A204.1 (cell line): ENCODE data around the gene SEC31A.
"Not testable (repeated sequence)": the region's sequence is repeated elsewhere in the genome, so short reads cannot be mapped to it uniquely, and the experiment has no call there.

ENCODE experiments used
- FAIRE-seq: peaks from 2 replicates; lab custom pipeline; 2012; peaks lifted over from hg19 to GRCh38; lab: Jason Lieb, UNC

The SEC31A gene

GRCh38 chr4:82891707-82892466, 934 bp upstream of the SEC31A start:
- no peak for FAIRE-seq

- FAIRE-seq = no peak
Observed at GRCh38 chr4:82890528-82890900, 439 bp downstream of the SEC31A start.

GRCh38 chr4:82889287-82889686, 1.7 kb downstream of the SEC31A start:
- no peak for FAIRE-seq

- FAIRE-seq = no peak
Observed at GRCh38 chr4:82886147-82886942, 4.6 kb downstream of the SEC31A start.

GRCh38 chr4:82885410-82885809, 5.5 kb downstream of the SEC31A start:
- FAIRE-seq = no peak

- FAIRE-seq = no peak
Observed at GRCh38 chr4:82868572-82868971, 22.4 kb downstream of the SEC31A start.

GRCh38 chr4:82866706-82867385, 24.1 kb downstream of the SEC31A start:
- FAIRE-seq = no peak

GRCh38 chr4:82866033-82866432, 24.9 kb downstream of the SEC31A start:
- not testable (repeated sequence) for FAIRE-seq

GRCh38 chr4:82865592-82865991, 25.4 kb downstream of the SEC31A start:
- no peak for FAIRE-seq

GRCh38 chr4:82864336-82864979, 26.5 kb downstream of the SEC31A start:
- FAIRE-seq = no peak

GRCh38 chr4:82861529-82861928, 29.4 kb downstream of the SEC31A start:
- FAIRE-seq = no peak

- not testable (repeated sequence) for FAIRE-seq
Observed at GRCh38 chr4:82860487-82860886, 30.5 kb downstream of the SEC31A start.

GRCh38 chr4:82852751-82853285, 38.1 kb downstream of the SEC31A start:
- no peak for FAIRE-seq

GRCh38 chr4:82851885-82852750, 38.8 kb downstream of the SEC31A start:
- FAIRE-seq = peak; percentile 77

- no peak for FAIRE-seq
Observed at GRCh38 chr4:82851318-82851717, 39.6 kb downstream of the SEC31A start.

GRCh38 chr4:82850684-82851083, 40.3 kb downstream of the SEC31A start:
- no peak for FAIRE-seq

- no peak for FAIRE-seq
Observed at GRCh38 chr4:82848706-82849105, 42.2 kb downstream of the SEC31A start.

GRCh38 chr4:82842593-82842992, 48.4 kb downstream of the SEC31A start:
- no peak for FAIRE-seq

- no peak for FAIRE-seq
Observed at GRCh38 chr4:82839624-82840023, 51.3 kb downstream of the SEC31A start.

- FAIRE-seq = no peak
Observed at GRCh38 chr4:82833696-82834313, 57.1 kb downstream of the SEC31A start.

- not testable (repeated sequence) for FAIRE-seq
Observed at GRCh38 chr4:82833060-82833459, 57.9 kb downstream of the SEC31A start.
